PC-3 (cell line): ENCODE data around the gene EPM2A. TPM values are rescaled to one million over a fixed set of nuclear protein-coding genes. Genes with fewer than 3 reads are reported as not detected.

Experiments used
- ATAC-seq: fragments of 200-7000 bp; cut with Tn5 transposase; 2 replicates; pipeline ENCODE4 v1.9.1; 2020; ENCODE audit warnings: mild to moderate bottlenecking, moderate library complexity
- BruUV-seq: library from RNA; stranded (reverse); fragments of 400-500 nt; replicated peaks from 2 replicates; lab custom pipeline; 2021; lab: Mats Ljungman, UMichigan
- CTCF ChIA-PET: fragments of 300-600 bp; sonication (Branson Sonifier 250); formaldehyde crosslinking; loops from one replicate; lab custom pipeline; 2022; ENCODE audit warnings: antibody characterized with exemption; lab: Charles Lee
- POLR2A ChIA-PET: fragments of 300-600 bp; sonication (Branson Sonifier 250); formaldehyde crosslinking; loops from one replicate; lab custom pipeline; 2022; ENCODE audit warnings: antibody characterized with exemption; ENCODE audit not compliant: unreplicated experiment; lab: Charles Lee
- DNase-seq: peaks from one replicate; pipeline ENCODE4 v3.0.0-alpha.2; 2015
- H2AFZ ChIP-seq: fragments of 300-600 bp; sonication (generic); 2 replicates; pipeline ENCODE4 v1.6.0; 2016; ENCODE audit warnings: antibody characterized with exemption, low read length
- H3F3A ChIP-seq: fragments of 300-600 bp; sonication (generic); one replicate; pipeline ENCODE4 v1.6.0; 2017; ENCODE audit warnings: antibody characterized with exemption, low read length, control low read depth, mild to moderate bottlenecking; ENCODE audit not compliant: unreplicated experiment
- H3K27ac ChIP-seq: fragments of 300-600 bp; sonication (generic); 2 replicates; pipeline ENCODE4 v1.5.1; 2016; ENCODE audit warnings: mild to moderate bottlenecking, low read length
- H3K27me3 ChIP-seq: fragments of 300-600 bp; sonication (generic); 2 replicates; pipeline ENCODE4 v1.6.1; 2016; ENCODE audit warnings: low read length, mixed read lengths
- H3K36me3 ChIP-seq: fragments of 300-600 bp; sonication (generic); 2 replicates; pipeline ENCODE4 v1.6.1; 2016; ENCODE audit warnings: low read depth, mixed run types, low read length, mixed read lengths
- H3K4me1 ChIP-seq: fragments of 300-600 bp; sonication (generic); 2 replicates; pipeline ENCODE4 v1.5.1; 2016; ENCODE audit warnings: low read length; ENCODE audit not compliant: insufficient read depth
- H3K4me2 ChIP-seq: fragments of 300-600 bp; sonication (generic); 2 replicates; pipeline ENCODE4 v1.6.0; 2016; ENCODE audit warnings: low read length
- H3K4me3 ChIP-seq: fragments of 300-600 bp; sonication (generic); 2 replicates; pipeline ENCODE4 v1.5.1; 2016; ENCODE audit warnings: mild to moderate bottlenecking, low read length, mixed read lengths
- H3K79me2 ChIP-seq: fragments of 300-600 bp; sonication (generic); 2 replicates; pipeline ENCODE4 v1.6.1; 2017; ENCODE audit warnings: low read length, mixed read lengths
- H3K9ac ChIP-seq: fragments of 300-600 bp; sonication (generic); 2 replicates; pipeline ENCODE4 v1.6.0; 2016; ENCODE audit warnings: mild to moderate bottlenecking, low read length
- H3K9me2 ChIP-seq: fragments of 300-600 bp; sonication (generic); replicated peaks from 2 replicates; pipeline ENCODE4 v1.6.1; 2016; ENCODE audit warnings: mixed run types, low read length, mixed read lengths
- H3K9me3 ChIP-seq: fragments of 300-600 bp; sonication (generic); 2 replicates; pipeline ENCODE4 v1.6.1; 2016; ENCODE audit warnings: low read length, mixed read lengths
- H4K20me1 ChIP-seq: fragments of 300-600 bp; sonication (generic); 2 replicates; pipeline ENCODE4 v1.6.1; 2016; ENCODE audit warnings: low read length, mixed read lengths
- CTCF ChIP-seq: fragments of 300-600 bp; sonication (generic); conservative IDR thresholded peaks from 2 replicates; pipeline ENCODE4 v1.5.1; 2017; ENCODE audit warnings: antibody characterized with exemption, low read depth, mild to moderate bottlenecking, low read length
- EZH2 ChIP-seq: fragments of 300-600 bp; sonication (generic); IDR thresholded peaks from one replicate; pipeline ENCODE4 v1.6.1; 2017; ENCODE audit warnings: antibody characterized with exemption, mild to moderate bottlenecking, low read length; ENCODE audit not compliant: unreplicated experiment
- EZH2phosphoT487 ChIP-seq: fragments of 300-600 bp; sonication (generic); IDR thresholded peaks from 2 replicates; pipeline ENCODE4 v1.6.1; 2018; ENCODE audit warnings: mild to moderate bottlenecking, antibody characterized with exemption, low read length, borderline replicate concordance
- intact Hi-C: fragments of 100-400 bp; cut with micrococcal nuclease; formaldehyde crosslinking; loops from 2 replicates; pipeline ENCODE4 v1.9.0; 2023
- total RNA-seq: library from RNA; depleted of rRNA; stranded (reverse); fragments of >200 nt; gene quantifications from 2 replicates; pipeline ENCODE4 v1.2.3, GENCODE V29; 2014

Gene EPM2A
- total RNA-seq, 1 experiment from 2014 or later: 2.9 TPM

DNA sequence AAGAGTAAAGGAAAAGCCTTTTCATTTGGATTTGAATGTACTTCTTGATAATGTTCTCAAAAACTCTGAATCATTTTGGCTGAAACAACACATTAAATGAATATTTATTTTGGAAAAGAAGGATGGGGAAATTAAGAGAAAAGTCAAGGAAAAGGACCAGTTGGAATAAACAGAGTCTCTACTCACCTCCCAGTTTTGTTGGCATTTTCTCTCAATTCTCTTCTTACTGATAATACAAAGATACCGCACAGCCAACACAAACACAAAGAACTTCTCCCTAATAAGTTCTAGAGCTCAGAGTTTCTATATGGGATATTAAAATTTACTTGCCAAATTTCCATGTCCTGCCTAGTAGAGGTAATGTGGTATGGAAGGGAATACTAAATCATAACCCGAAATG lies 13.1 kb downstream of the EPM2A start:
- DNase-seq: no peak
- Histone ChIP-seq H3K9me2 (no peaks in the 10 kb centered on the region), H3K79me2 (no peaks in the 10 kb centered on the region), H3K4me3 (no peak overlapping the region), H3K4me1 (no peaks in the 10 kb centered on the region), H4K20me1 (no peaks in the 10 kb centered on the region), H3K36me3 (no peaks in the 10 kb centered on the region), H3K4me2 (no peak overlapping the region), H2AFZ (no peak overlapping the region), H3F3A (no peaks in the 10 kb centered on the region), H3K9ac (no peak overlapping the region), H3K27ac (no peak overlapping the region), H3K27me3 (no peaks in the 10 kb centered on the region), H3K9me3 (no peaks in the 10 kb centered on the region)
- POLR2A ChIA-PET: no interaction called here
- no TSS peak for BruUV-seq
- intact Hi-C loops: no loop called here
- TF ChIP-seq EZH2phosphoT487 (no peak), CTCF (no peak), EZH2 (no peak)
- CTCF ChIA-PET: no interaction called here
- no peak for ATAC-seq

DNA sequence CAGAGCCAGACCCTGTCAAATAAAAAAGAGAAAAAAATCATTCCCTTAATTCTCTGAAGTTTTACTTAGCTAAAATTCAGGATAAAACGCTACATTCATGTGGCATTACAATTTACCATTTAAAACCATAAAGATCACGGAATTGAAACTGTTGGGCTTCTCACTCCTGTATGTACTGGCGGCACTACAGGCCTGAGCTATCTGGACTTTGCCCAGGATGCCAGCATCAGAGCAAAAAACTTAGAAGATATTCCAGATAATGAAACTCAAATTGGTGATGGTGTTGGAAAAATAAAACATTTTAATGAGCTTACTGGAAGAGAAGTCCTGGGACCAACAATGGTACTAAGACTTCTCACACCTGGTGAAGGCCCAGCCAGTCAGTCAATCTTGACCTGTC lies 14.2 kb downstream of the EPM2A start:
- no peaks in the 10 kb centered on the region for H3K79me2 ChIP-seq
- ATAC-seq (no peak), DNase-seq (no peak)
- no peak overlapping the region for H3K9ac ChIP-seq
- BruUV-seq: no TSS peak
- no peak overlapping the region for H3K27ac ChIP-seq
- no peak overlapping the region for H2AFZ ChIP-seq
- H3K27me3 ChIP-seq: no peaks in the 10 kb centered on the region
- H3K4me1 ChIP-seq: no peaks in the 10 kb centered on the region
- TF ChIP-seq CTCF (no peak), EZH2phosphoT487 (no peak), EZH2 (no peak)
- CTCF ChIA-PET: no interaction called here
- no peaks in the 10 kb centered on the region for H3K36me3 ChIP-seq
- intact Hi-C loops: no loop called here
- H3K9me2 ChIP-seq: no peaks in the 10 kb centered on the region
- no peaks in the 10 kb centered on the region for H4K20me1 ChIP-seq
- POLR2A ChIA-PET: interaction anchor here (0.6 kb wide), 1 partner anchor 94 kb away, joined by 3 read pairs; the partner anchor contains the start of gene FBXO30
- no peak overlapping the region for H3K4me3 ChIP-seq
- H3F3A ChIP-seq: no peaks in the 10 kb centered on the region
- H3K4me2 ChIP-seq: no peak overlapping the region
- H3K9me3 ChIP-seq: no peaks in the 10 kb centered on the region

- Histone ChIP-seq H3K9ac (no peak overlapping the region), H3K4me1 (no peaks in the 10 kb centered on the region), H2AFZ (no peak overlapping the region), H3K36me3 (no peaks in the 10 kb centered on the region), H3K9me2 (no peaks in the 10 kb centered on the region), H3K9me3 (no peaks in the 10 kb centered on the region), H4K20me1 (no peaks in the 10 kb centered on the region), H3K79me2 (no peaks in the 10 kb centered on the region), H3K4me3 (no peak overlapping the region), H3K27me3 (no peaks in the 10 kb centered on the region), H3K27ac (no peak overlapping the region), H3F3A (no peaks in the 10 kb centered on the region), H3K4me2 (no peak overlapping the region)
- BruUV-seq: no TSS peak
- ChIA-PET CTCF (no interaction called here), POLR2A (no interaction called here)
- DNase-seq (no peak), ATAC-seq (no peak)
- intact Hi-C loops: no loop called here
- TF ChIP-seq EZH2phosphoT487: no peak
- TF ChIP-seq EZH2: no peak
- TF ChIP-seq CTCF: no peak
Measured at GRCh38 chr6:145715426-145715825, 19.9 kb downstream of the EPM2A start.
